Stimulated activated CD8-positive, alpha-beta memory T cell treated with anti-CD3 and anti-CD28 coated beads, Interleukin-7, amount 100 ng/mL, for 1 hour (primary cell): ENCODE data around the gene CYLD.

Experiments
- DNase-seq, 2 donors: peaks; one replicate each; pipeline ENCODE4 v3.0.0-alpha.2; 2020; ENCODE audit warnings: low read depth in 2 of 2

The CYLD gene

GRCh38 chr16:50711862-50712559, 29.9 kb upstream of the CYLD start:
- no peak for DNase-seq

GRCh38 chr16:50712560-50712898, 29.4 kb upstream of the CYLD start:
- DNase-seq: no peak

DNA sequence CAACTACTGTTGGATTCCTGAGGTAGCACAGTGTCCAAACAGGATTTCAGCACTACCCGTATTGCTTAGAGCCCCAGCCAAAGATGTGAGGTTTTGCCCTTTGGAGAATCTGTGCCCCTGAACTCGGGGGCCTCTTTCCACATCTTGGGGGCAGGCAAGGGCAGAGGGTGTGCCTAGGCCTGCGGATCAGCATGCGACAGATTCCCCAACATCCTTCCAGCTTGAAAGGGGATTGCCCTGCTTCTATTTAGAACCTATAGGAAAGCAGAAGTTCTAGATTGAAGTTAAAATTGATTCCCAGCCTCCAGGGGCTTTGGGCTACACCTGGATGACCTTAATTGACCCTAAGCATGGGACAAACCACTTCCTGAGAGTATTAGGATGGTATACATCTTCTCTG, 28.9 kb upstream of the CYLD start:
- no peak for DNase-seq

GRCh38 chr16:50717091-50717490, 24.8 kb upstream of the CYLD start:
- no peak for DNase-seq

- DNase-seq: no peak
Observed at GRCh38 chr16:50717494-50717893, 24.4 kb upstream of the CYLD start.

- DNase-seq: no peak
Observed at GRCh38 chr16:50718061-50718760, 23.7 kb upstream of the CYLD start.

DNA sequence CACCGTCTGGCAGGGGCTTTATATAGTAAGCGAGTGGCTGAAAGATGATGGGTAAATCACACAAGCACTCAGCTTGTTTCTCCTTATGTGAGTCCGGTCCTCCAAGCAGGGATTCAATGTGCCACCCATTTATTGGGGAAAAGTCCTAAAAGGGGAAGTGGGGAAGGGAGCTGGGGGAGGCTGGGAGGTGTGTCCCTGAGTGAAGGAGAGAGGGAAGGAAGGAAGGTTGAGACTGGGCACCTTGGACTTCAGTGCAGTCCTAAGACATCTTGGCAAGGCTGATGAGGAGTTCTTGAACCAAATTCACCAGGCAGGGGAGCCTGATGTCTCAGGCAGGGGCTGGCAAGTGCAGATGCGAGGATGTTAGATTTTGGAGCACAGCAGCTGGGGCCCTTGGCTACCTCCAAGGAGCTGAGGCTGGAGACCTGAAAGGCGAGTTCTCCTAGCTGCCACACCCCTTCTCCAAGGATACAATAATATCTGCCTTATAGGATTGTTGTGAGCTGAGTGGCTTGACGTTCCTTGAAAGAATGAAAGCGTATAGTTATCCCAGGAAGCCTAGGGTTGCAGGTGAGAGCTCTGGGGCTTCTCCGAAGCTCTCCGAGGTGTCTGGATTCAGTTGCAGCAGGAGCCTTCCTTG, 23.0 kb upstream of the CYLD start:
- no peak for DNase-seq

DNA sequence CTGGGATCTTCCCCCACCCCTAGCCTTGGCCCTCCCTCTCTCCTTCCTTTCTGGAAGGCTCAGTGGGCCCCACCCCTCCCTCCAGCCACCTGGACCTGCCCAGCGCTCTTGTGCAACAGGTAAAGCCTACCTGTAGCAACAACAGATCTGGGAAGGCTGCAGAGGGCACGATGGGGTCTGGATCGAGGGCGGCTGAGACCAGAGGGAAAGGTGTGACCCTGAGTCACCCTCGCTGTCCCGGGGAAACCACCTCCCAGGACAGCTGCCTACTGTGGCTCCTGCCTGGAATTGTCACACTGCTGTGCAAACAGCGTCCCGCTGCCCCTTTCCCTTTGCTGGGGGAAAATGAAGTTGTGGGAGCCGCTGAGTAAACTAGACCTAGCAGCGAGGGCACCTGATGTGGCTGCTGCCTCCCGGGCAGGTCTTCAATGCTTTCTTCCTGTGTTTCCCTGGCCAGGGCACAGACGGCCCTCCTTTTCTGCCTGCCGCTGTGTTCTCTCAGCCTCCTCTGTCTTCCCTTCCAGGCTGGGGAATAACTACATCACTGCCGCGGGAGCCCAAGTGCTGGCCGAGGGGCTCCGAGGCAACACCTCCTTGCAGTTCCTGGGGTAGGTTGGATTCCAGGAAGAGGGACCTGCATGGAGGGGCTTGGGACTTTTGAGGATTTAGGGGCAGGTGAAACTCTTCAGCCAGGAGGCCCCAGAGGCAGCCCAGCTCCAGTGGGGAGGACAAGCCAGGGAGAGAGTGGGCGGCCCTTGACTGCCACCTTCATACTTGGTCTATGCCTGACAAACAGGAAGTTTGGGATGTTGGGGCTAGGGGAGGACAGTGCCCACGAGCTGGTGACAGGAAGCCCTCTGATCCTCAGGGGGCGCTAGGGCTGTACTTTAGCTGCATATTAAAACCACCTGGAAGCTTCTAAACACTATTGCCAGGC, 22.2 kb upstream of the CYLD start:
- DNase-seq: no peak

- no peak for DNase-seq
Observed at GRCh38 chr16:50721549-50722404, 20.1 kb upstream of the CYLD start.

DNA sequence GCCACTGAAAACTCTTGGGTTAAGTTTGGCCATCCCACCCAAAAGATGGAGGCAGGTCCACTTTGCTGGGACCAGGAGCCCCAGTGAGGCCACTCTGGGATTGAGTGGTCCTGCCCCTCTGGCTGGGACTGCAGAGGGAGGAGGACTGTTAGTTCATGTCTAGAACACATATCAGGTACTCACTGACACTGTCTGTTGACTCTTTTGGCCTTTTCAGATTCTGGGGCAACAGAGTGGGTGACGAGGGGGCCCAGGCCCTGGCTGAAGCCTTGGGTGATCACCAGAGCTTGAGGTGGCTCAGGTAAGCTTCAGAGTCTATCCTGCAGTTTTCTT, 19.5 kb upstream of the CYLD start:
- DNase-seq: no peak

DNA sequence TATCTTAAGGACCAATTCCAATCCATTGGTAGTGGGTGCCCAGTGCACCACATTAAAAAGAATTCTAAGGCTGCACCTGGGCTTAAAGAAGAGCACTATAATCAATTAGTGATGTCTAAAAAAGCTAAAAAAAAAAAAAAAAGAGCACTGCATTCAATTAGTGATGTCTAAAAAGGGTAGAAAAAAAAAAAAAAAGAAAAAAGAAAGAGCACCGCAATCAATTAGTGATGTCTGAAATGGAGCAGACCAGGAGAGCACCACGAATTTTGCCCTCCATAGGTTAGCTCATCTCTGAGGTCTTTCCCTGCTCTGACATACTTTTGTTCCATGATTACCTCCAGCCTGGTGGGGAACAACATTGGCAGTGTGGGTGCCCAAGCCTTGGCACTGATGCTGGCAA, 18.9 kb upstream of the CYLD start:
- DNase-seq: no peak

GRCh38 chr16:50724306-50724705, 17.6 kb upstream of the CYLD start:
- no peak for DNase-seq

DNA sequence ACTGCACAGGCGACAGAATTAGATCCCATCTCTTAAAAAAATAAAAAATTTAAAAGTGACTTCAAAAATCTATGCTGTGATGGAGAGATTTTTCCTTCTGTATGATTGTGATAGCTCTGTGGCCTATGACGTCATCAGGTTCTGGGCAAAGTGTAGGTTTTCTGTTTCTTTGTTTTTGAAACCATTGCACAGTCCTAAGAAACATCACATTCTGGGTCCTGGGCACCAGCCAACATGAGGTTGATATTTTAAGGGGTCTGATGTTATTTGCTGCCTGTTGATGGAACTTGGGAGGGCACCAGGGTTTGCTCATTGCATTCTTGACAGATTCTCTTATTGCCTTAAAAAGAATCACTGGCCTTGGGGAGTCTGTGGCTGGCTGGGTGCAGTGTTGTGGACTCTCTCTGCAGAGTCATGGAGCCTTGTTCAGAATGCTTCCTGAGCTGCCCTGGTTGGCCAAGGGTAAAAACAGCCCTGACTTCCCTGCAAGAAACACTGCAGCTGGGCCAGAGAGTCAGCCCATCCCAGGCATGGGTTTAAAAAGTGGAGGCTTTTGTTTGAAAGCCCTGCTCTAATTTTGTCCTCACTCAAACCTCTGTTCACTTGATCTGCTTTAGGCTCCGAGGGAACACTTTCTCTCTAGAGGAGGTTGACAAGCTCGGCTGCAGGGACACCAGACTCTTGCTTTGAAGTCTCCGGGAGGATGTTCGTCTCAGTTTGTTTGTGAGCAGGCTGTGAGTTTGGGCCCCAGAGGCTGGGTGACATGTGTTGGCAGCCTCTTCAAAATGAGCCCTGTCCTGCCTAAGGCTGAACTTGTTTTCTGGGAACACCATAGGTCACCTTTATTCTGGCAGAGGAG, 10.5 kb upstream of the CYLD start:
- DNase-seq: no peak

DNA sequence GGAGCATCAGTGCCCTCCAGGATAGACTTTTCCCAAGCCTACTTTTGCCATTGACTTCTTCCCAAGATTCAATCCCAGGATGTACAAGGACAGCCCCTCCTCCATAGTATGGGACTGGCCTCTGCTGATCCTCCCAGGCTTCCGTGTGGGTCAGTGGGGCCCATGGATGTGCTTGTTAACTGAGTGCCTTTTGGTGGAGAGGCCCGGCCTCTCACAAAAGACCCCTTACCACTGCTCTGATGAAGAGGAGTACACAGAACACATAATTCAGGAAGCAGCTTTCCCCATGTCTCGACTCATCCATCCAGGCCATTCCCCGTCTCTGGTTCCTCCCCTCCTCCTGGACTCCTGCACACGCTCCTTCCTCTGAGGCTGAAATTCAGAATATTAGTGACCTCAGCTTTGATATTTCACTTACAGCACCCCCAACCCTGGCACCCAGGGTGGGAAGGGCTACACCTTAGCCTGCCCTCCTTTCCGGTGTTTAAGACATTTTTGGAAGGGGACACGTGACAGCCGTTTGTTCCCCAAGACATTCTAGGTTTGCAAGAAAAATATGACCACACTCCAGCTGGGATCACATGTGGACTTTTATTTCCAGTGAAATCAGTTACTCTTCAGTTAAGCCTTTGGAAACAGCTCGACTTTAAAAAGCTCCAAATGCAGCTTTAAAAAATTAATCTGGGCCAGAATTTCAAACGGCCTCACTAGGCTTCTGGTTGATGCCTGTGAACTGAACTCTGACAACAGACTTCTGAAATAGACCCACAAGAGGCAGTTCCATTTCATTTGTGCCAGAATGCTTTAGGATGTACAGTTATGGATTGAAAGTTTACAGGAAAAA, 9.7 kb upstream of the CYLD start:
- DNase-seq: no peak

- no peak for DNase-seq
Observed at GRCh38 chr16:50733468-50733867, 8.4 kb upstream of the CYLD start.

- DNase-seq: no peak
Observed at GRCh38 chr16:50735629-50736122, 6.2 kb upstream of the CYLD start.

DNA sequence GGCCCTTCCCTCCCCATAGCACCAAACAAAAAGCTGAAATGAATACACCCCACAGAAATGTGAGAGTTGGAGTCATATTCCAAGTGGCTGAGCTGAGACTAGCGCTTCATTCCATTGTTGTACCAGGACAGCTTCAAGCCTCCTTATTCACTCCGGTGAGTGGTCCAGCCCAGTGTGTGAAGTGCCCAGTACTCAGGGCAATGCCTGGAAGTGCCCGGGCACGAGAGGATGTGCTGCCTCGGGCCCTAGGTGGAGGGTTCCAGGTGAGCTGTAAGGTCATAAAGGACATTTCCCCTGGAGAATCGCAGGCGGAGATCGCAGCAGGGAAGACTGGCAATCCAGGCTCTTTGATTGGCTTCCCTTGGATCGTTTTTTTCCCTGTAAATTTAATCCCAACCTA, 5.4 kb upstream of the CYLD start:
- no peak for DNase-seq

DNA sequence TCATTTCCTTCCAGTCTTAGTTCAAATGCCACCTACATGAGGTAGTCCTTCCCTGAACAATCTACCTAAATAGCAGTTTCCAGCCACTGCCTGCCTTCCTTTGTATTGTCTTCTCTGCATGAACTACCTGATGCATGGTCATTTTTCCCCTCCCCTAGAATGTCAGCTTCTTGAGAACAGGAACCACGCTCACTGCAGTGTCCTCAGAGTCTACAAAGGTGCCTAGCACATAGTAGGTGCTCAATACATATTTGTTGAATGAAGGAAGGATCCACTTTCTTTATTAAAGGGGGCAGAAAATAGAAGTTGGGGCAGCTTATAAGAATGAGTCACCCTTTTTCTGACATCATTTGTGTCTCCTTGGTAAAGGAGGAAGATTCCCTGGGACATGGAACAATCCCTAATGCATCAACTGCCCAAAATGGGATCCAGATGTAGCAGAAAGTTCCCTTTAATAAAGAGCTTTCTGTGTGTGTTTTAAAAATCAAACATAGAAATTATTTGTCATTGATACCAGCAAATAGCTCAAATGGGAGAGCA, 4.4 kb upstream of the CYLD start:
- no peak for DNase-seq

- no peak for DNase-seq
Observed at GRCh38 chr16:50739031-50739430, 2.9 kb upstream of the CYLD start.
